GM12865 (cell line): ENCODE measurements around the gene TMEM69.
"Not testable (repeated sequence)": the region's sequence is repeated elsewhere in the genome, so short reads cannot be mapped to it uniquely, and the experiment has no call there.

Source experiments
- DNase-seq: peaks from one replicate; pipeline ENCODE4 v3.0.0; 2010; ENCODE audit warnings: low read depth
- H3K4me3 ChIP-seq: 2 replicates; pipeline ENCODE4 v1.5.1; 2011; ENCODE audit warnings: mild to moderate bottlenecking, low read depth, low read length, control low read depth
- CTCF ChIP-seq: IDR thresholded peaks from 2 replicates; pipeline ENCODE4 v1.5.1; 2011; ENCODE audit warnings: low read length, control low read depth, low read depth, inconsistent platforms; ENCODE audit not compliant: insufficient read depth; ENCODE audit errors: missing control alignments

TMEM69 gene

GRCh38 chr1:45686288-45687013, 1.5 kb upstream of the TMEM69 start, which contains the start of gene GPBP1L1:
TSS of gene GPBP1L1 (minus strand) at chr1:45686533. CDS start at chr1:45659087, 27,446 bp downstream.
- TF ChIP-seq CTCF, result no peak
- DNase-seq, result peak; percentile 99
- H3K4me3 ChIP-seq, result peak within 1 kb of the TSS; percentile 100

- peak; percentile 99 for DNase-seq
- peak overlapping the region; percentile 100 for H3K4me3 ChIP-seq
- TF ChIP-seq CTCF, result no peak
Observed at GRCh38 chr1:45687014-45687753, 797 bp upstream of the TMEM69 start.

- not testable (repeated sequence) for DNase-seq, H3K4me3 ChIP-seq
Observed at GRCh38 chr1:45693811-45694210, 5.8 kb downstream of the TMEM69 start.

GRCh38 chr1:45694823-45695222, 6.8 kb downstream of the TMEM69 start:
- no peak for TF ChIP-seq CTCF
- no peak overlapping the region for H3K4me3 ChIP-seq
- DNase-seq, result no peak

- DNase-seq, result no peak
- no peak overlapping the region for H3K4me3 ChIP-seq
- no peak for TF ChIP-seq CTCF
Observed at GRCh38 chr1:45704637-45705036, 16.7 kb downstream of the TMEM69 start.

GRCh38 chr1:45713711-45714110, 25.7 kb downstream of the TMEM69 start:
- TF ChIP-seq CTCF, result no peak
- DNase-seq, result no peak
- no peak overlapping the region for H3K4me3 ChIP-seq

- DNase-seq, result no peak
- no peak overlapping the region for H3K4me3 ChIP-seq
- no peak for TF ChIP-seq CTCF
Observed at GRCh38 chr1:45716700-45717099, 28.7 kb downstream of the TMEM69 start.

- not testable (repeated sequence) for H3K4me3 ChIP-seq, DNase-seq
Observed at GRCh38 chr1:45717386-45717785, 29.4 kb downstream of the TMEM69 start.
